IMR-90 (cell line): ENCODE results near the gene PDE11A. TPM values are rescaled to one million over a fixed set of nuclear protein-coding genes. Genes with fewer than 3 reads are reported as not detected.

Experiments used
- ATAC-seq: fragments of 200-7000 bp; cut with Tn5 transposase; 2 replicates; pipeline ENCODE4 v1.9.1; 2020; ENCODE audit warnings: low read depth, mild to moderate bottlenecking, moderate library complexity
- BruUV-seq: library from RNA; stranded (reverse); fragments of 400-500 nt; replicated peaks from 2 replicates; lab custom pipeline; 2021; lab: Mats Ljungman, UMichigan
- CTCF ChIA-PET: fragments of 300-600 bp; formaldehyde crosslinking; extraction: SDS; loops from one replicate; lab custom pipeline; 2021; ENCODE audit warnings: antibody characterized with exemption; lab: Yijun Ruan, JAX
- POLR2A ChIA-PET: fragments of 300-600 bp; sonication (Branson Sonifier 250); formaldehyde crosslinking; loops from one replicate; lab custom pipeline; 2022; ENCODE audit warnings: antibody characterized with exemption; ENCODE audit not compliant: unreplicated experiment; lab: Charles Lee
- DNase-seq: peaks from one replicate; pipeline ENCODE4 v3.0.0; 2013
- H2AFZ ChIP-seq: replicated peaks from 2 replicates; pipeline ENCODE3; 2013; ENCODE audit warnings: low read length, mild to moderate bottlenecking; ENCODE audit not compliant: poor library complexity
- H2AK5ac ChIP-seq: 2 replicates; pipeline ENCODE4 v1.6.1; 2013; ENCODE audit warnings: low read depth, low read length, inconsistent platforms
- H2AK9ac ChIP-seq: replicated peaks from 2 replicates; pipeline ENCODE3; 2013; ENCODE audit warnings: mild to moderate bottlenecking, low read depth, low read length, moderate library complexity; ENCODE audit not compliant: poor library complexity
- H2BK120ac ChIP-seq: 2 replicates; pipeline ENCODE4 v1.6.1; 2013; ENCODE audit warnings: low read depth, low read length, inconsistent platforms
- H2BK15ac ChIP-seq: 3 replicates; pipeline ENCODE4 v1.6.1; 2013; ENCODE audit warnings: low read depth, low read length, inconsistent platforms
- H2BK20ac ChIP-seq: 2 replicates; pipeline ENCODE4 v1.6.1; 2013; ENCODE audit warnings: low read depth, mild to moderate bottlenecking, inconsistent platforms, low read length, moderate library complexity
- H2BK5ac ChIP-seq: 2 replicates; pipeline ENCODE4 v1.6.1; 2013; ENCODE audit warnings: mild to moderate bottlenecking, low read depth, low read length, inconsistent platforms; ENCODE audit not compliant: poor library complexity, severe bottlenecking
- H3K14ac ChIP-seq: replicated peaks from 2 replicates; pipeline ENCODE4 v1.6.1; 2013; ENCODE audit warnings: low read depth, low read length, inconsistent platforms
- H3K18ac ChIP-seq: 2 replicates; pipeline ENCODE4 v1.6.1; 2013; ENCODE audit warnings: low read depth, low read length, control low read depth
- H3K23ac ChIP-seq: 2 replicates; pipeline ENCODE4 v1.6.1; 2013; ENCODE audit warnings: low read depth, low read length, inconsistent platforms
- H3K27ac ChIP-seq: 2 replicates; pipeline ENCODE4 v1.5.1; 2013; ENCODE audit warnings: mild to moderate bottlenecking, control low read depth, low read length; ENCODE audit not compliant: insufficient read depth
- H3K27me3 ChIP-seq: 2 replicates; pipeline ENCODE4 v1.6.1; 2013; ENCODE audit warnings: low read length; ENCODE audit not compliant: control insufficient read depth, insufficient read depth
- H3K36me3 ChIP-seq: 2 replicates; pipeline ENCODE4 v1.6.1; 2013; ENCODE audit warnings: low read length, mixed read lengths; ENCODE audit not compliant: control insufficient read depth, insufficient read depth
- H3K4ac ChIP-seq: 2 replicates; pipeline ENCODE4 v1.6.1; 2013; ENCODE audit warnings: low read depth, low read length, inconsistent platforms
- H3K4me1 ChIP-seq: 2 replicates; pipeline ENCODE4 v1.6.1; 2013; ENCODE audit warnings: low read length, mixed read lengths; ENCODE audit not compliant: control insufficient read depth, insufficient read depth
- H3K4me2 ChIP-seq: 2 replicates; pipeline ENCODE4 v1.6.1; 2013; ENCODE audit warnings: low read depth, mild to moderate bottlenecking, control low read depth, low read length, moderate library complexity
- H3K4me3 ChIP-seq: 2 replicates; pipeline ENCODE4 v1.5.1; 2013; ENCODE audit warnings: low read depth, mild to moderate bottlenecking, control low read depth, low read length, moderate library complexity; ENCODE audit not compliant: insufficient read depth
- H3K56ac ChIP-seq: 2 replicates; pipeline ENCODE4 v1.6.1; 2013; ENCODE audit warnings: low read length, inconsistent platforms; ENCODE audit not compliant: insufficient read depth; ENCODE audit errors: extremely low read depth
- H3K79me1 ChIP-seq, 2 experiments: 2 replicates each; pipeline ENCODE4 v1.6.1; 2013; ENCODE audit warnings: low read length in 2 of 2, inconsistent platforms in 1 of 2, low read depth in 1 of 2
- H3K9ac ChIP-seq: 2 replicates; pipeline ENCODE4 v1.6.1; 2013; ENCODE audit warnings: low read depth, low read length, control low read depth
- H3K9me1 ChIP-seq: 2 replicates; pipeline ENCODE4 v1.6.1; 2013; ENCODE audit warnings: low read length, inconsistent platforms; ENCODE audit not compliant: insufficient read depth
- H3K9me3 ChIP-seq: 2 replicates; pipeline ENCODE4 v1.6.1; 2013; ENCODE audit warnings: low read length; ENCODE audit not compliant: control insufficient read depth, insufficient read depth
- H4K20me1 ChIP-seq: 2 replicates; pipeline ENCODE4 v1.6.1; 2013; ENCODE audit warnings: low read length, inconsistent platforms; ENCODE audit not compliant: insufficient read depth
- H4K5ac ChIP-seq: 2 replicates; pipeline ENCODE4 v1.6.1; 2013; ENCODE audit warnings: mild to moderate bottlenecking, low read depth, low read length, control low read depth
- H4K8ac ChIP-seq, 2 experiments: 2 replicates each; pipeline ENCODE4 v1.6.1; 2013; ENCODE audit warnings: low read depth in 2 of 2, low read length in 2 of 2, control low read depth in 1 of 2, inconsistent platforms in 1 of 2
- H4K91ac ChIP-seq: 2 replicates; pipeline ENCODE4 v1.6.1; 2013; ENCODE audit warnings: low read depth, low read length, inconsistent platforms; ENCODE audit not compliant: insufficient read depth
- CEBPB ChIP-seq: IDR thresholded peaks from 2 replicates; pipeline ENCODE4 v1.6.1; 2012; ENCODE audit warnings: low read depth, low read length, improper control_type of control experiment
- NFE2L2 ChIP-seq: fragments of 150-350 bp; IDR thresholded peaks from 2 replicates; pipeline ENCODE4 v1.6.1; 2016; ENCODE audit warnings: low read depth, mild to moderate bottlenecking, low read length
- WGBS, 2 experiments: methylation state at CpG; one replicate each; pipeline versions ENCODE4 v1.1.5 to v1.1.7; 2013; ENCODE audit warnings: missing lambda C conversion rate in 2 of 2; ENCODE audit not compliant: insufficient read length in 1 of 2; ENCODE audit errors: extremely low coverage in 2 of 2; 5-methylcytosine and 5-hydroxymethylcytosine counted together
- dilution Hi-C: fragments of 300-500 bp; cut with HindIII; formaldehyde crosslinking; loops from one replicate; pipeline ENCODE4 v1.14.3; 2018; ENCODE audit warnings: low sequenced_read_pairs; ENCODE audit not compliant: unreplicated experiment
- in situ Hi-C: fragments of 300-500 bp; cut with MboI; formaldehyde crosslinking; loops from 3 replicates; pipeline ENCODE4 v1.14.3; 2019; ENCODE audit warnings: low sequenced_read_pairs, inconsistent platforms, mixed read lengths
- intact Hi-C: fragments of 100-400 bp; cut with micrococcal nuclease; formaldehyde crosslinking; loops from 2 replicates; pipeline ENCODE4 v1.10.0; 2022
- polyA plus RNA-seq, 3 experiments: library from polyadenylated mRNA; depleted of rRNA; stranded (reverse); fragments of >200 nt; gene quantifications; 2 replicates each; pipeline ENCODE4 v1.2.3, GENCODE V29; 2012; ENCODE audit warnings: low replicate concordance in 1 of 3
- total RNA-seq: library from RNA; depleted of rRNA; stranded (reverse); fragments of >200 nt; gene quantifications from 2 replicates; pipeline ENCODE4 v1.2.3, GENCODE V29; 2012

PDE11A gene
- total and polyA plus RNA-seq, 2 of the 4 experiments (the other 2 are of a cell fraction), result 0.21 to 0.72 TPM

DNA sequence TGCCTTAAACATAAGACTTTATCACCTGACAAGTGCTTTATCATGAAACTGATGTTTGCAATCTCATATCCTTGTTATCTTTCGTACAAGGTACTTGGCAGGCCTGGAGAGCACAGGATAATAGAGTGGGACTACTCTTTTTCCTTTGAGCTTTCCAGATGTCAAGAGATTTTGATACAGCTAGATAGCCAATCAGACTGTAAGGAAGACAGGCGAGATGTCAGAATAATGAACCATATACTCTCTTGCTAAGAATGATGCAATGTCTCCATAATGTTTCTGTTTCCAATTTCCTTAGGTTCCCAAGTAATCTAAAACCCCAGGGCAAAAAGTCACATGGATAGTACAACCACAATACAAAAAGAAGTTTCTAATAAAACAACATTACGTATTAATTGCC lies 313.1 kb downstream of the PDE11A start:
- in situ Hi-C loops (loop anchor here (10.0 kb wide), 1 partner anchor 595 kb away; no protein-coding TSS in a partner anchor), intact Hi-C loops (loop anchor here (1.0 to 10.0 kb wide), 6 partner anchors 424 to 1633 kb away; no protein-coding TSS in a partner anchor), dilution Hi-C loops (no loop called here)
- Histone ChIP-seq H3K9me3 (no peaks in the 10 kb centered on the region), H4K91ac (no peak overlapping the region), H3K14ac (no peak overlapping the region), H3K56ac (no peak overlapping the region), H2BK20ac (no peak overlapping the region), H2BK15ac (no peak overlapping the region), H4K20me1 (no peaks in the 10 kb centered on the region), H2AFZ (no peak overlapping the region), H3K27ac (no peak overlapping the region), H3K9ac (no peak overlapping the region), H3K27me3 (peaks cover 5% of the 10 kb centered on the region; the same call in 1 of the 2 replicates), H3K4me2 (no peak overlapping the region), H3K79me1 (no peaks in the 10 kb centered on the region), H3K4me3 (no peak overlapping the region), H4K8ac (no peak overlapping the region), H2BK120ac (no peak overlapping the region), H2BK5ac (no peak overlapping the region), H4K5ac (no peak overlapping the region), H3K18ac (no peak overlapping the region), H3K4me1 (peaks cover 2% of the 10 kb centered on the region; the same call in 1 of the 2 replicates), H3K4ac (no peak overlapping the region), H3K36me3 (no peaks in the 10 kb centered on the region), H2AK9ac (no peak overlapping the region), H3K23ac (no peak overlapping the region), H2AK5ac (no peak overlapping the region), H3K9me1 (no peaks in the 10 kb centered on the region)
- WGBS, 2 experiments, result no CpG with 5 or more reads among the region's 3 CpGs
- no TSS peak for BruUV-seq
- ATAC-seq (no peak), DNase-seq (no peak)
- POLR2A ChIA-PET, result no interaction called here
- CTCF ChIA-PET, result interaction anchor here (0.5 to 2.6 kb wide), 7 partner anchors 13 to 632 kb away, joined by 3 to 9 read pairs (median 3); no protein-coding TSS in a partner anchor
- TF ChIP-seq NFE2L2, result no peak
- TF ChIP-seq CEBPB, result peak; percentile 17; the same call in 1 of the 2 replicates
